T47D (cell line): Measurements from ENCODE around the gene CHPF2.
A peak's percentile ranks its signal among the peaks of the same experiment; 100 is the strongest.

ENCODE experiments used
- DNase-seq, 2 experiments: peaks; one replicate each; pipeline versions ENCODE4 v3.0.0 to v3.0.0-alpha.2; 2011 to 2012; ENCODE audit warnings: low read depth in 1 of 2, low spot score in 1 of 2
- JUND ChIP-seq: IDR thresholded peaks from 2 replicates; pipeline ENCODE4 v1.6.1; 2012; ENCODE audit warnings: low read depth
- in situ Hi-C: cut with HindIII; loops from 2 replicates; pipeline ENCODE4 v1.10.0; 2016; ENCODE audit warnings: low sequenced_read_pairs, low pct_unique_long_range_greater_than_20kb

CHPF2 gene

DNA sequence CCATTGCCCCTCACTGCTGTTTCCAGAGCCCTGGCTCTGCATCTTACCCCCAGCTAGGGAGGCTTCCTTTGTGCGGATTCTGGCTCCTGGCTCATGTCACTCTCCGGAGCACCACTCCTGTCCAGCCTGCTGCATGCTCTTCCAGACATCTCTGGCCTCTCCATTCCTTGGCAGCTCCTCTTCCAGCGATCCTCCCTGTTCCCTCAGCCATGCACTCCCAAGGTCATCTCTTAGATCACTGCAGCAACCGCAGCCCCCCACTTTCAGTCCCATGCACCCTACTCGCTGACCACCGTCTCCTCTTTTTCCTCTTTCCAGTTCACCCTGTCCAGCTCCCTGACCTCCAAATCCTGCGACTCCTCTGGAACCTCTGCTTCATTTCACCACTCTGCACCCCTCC, 23.1 kb downstream of the CHPF2 start:
- in situ Hi-C loops = no loop called here
- no peak for DNase-seq
- no peak for TF ChIP-seq JUND

DNA sequence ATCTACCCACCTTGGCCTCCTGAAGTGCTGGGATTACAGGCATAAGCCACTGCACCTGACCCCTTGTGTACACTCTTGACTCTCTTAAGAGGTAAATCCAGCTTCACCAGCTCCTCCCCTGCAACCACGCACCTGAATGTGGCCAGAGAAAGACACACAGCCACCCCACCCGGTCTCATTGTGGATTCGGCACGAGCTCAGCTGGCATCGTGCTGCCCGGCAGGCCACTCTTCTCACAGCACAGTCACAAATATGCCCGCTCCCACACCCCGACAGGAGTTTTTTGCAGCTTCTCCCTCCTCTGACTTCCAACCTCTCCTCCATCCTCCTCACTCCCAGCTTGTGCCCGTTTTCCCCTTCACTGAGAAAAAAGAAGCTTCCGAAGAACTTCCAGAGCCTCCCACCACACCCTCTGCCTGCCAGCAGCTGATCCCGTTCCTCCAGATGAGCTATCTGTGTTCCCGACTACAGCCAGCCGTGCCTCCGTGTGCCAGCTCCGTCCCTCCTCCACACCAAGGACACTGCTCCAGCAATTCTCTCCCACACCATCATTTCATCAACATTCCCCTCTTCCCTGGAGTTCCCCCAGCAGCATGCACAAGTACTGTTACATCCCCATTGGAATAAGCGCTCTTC, 24.2 kb downstream of the CHPF2 start:
- in situ Hi-C loops = no loop called here
- DNase-seq = no peak
- TF ChIP-seq JUND = no peak

DNA sequence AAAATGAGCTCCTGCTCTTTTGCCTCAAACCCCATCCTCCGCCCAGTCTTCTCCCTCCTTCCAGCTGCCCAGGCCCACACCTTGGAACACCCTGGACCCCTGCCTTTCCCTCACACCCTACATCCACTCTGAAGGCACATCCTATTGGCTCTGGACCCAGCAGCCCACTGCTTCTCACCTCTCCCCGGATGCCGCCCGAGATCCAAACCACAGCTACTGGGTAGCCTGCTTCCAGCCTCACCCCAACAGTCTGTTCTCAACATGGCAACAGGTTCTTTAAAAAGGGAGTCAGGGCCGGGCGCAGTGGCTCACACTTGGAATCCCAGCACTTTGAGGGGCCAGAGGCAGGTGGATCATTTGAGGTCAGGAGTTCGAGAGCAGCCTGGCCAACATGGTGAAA, 25.7 kb downstream of the CHPF2 start:
- no peak for DNase-seq
- TF ChIP-seq JUND = no peak
- in situ Hi-C loops = no loop called here

DNA sequence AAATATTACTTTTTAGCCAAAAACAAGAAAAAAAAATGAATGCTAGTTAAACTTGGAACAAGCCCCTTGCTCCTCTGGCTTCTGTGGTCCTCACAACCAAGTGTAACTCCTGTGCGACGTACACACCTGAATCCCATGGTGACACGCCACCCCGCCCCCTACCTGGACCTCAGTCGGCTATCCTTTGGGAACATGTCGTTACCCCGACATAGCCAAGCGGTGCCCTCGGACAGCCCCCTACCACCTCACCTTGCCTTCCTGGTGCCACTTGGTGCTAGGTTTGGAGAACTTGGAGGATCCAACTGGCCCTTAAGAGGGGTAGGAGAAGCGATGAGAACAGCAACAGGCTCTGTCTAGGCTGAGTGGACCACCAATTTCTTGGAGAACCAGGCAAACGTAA, 28.2 kb downstream of the CHPF2 start:
- no peak for DNase-seq
- no peak for TF ChIP-seq JUND
- in situ Hi-C loops = no loop called here

DNA sequence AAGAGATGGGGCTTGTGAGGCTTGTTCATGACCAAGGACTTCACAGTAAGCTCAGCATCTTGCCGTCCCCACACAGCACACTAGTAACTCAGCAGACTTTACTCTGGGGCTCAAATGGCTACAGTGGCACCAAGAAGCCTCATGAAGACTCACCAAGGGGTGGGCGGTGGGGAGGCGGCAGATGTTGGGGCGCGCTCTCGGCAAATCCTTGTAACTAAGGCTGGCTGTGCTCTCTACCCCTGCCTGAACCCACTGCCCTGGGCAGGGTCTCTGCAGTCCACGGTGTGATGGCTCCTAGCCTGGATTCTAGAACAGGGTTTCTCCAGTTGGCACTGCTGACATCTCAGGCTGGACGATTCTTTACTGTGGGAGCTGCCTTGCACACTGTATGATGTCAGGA, 28.6 kb downstream of the CHPF2 start:
- no peak for TF ChIP-seq JUND
- in situ Hi-C loops = no loop called here
- no peak for DNase-seq

DNA sequence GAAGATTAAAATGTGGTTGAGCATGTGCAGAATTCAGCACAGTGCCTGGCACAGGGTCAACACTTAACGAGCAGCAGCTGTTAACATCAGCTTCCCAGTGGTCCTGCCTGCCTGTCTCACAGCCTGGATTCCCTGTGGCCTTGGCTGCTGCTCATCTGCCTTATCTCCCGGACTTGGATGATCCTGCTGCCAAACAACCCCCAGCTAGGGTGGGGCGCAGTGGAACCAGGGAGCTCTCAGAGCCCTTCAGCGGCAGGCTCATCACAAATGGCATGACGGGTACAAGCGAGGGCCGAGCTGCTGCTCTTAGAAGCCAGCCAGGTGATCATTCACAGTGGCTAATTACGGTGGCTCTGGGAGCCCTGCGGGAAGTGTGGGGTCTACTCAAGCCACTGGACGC, 29.2 kb downstream of the CHPF2 start:
- TF ChIP-seq JUND = no peak
- in situ Hi-C loops = no loop called here
- DNase-seq = no peak

DNA sequence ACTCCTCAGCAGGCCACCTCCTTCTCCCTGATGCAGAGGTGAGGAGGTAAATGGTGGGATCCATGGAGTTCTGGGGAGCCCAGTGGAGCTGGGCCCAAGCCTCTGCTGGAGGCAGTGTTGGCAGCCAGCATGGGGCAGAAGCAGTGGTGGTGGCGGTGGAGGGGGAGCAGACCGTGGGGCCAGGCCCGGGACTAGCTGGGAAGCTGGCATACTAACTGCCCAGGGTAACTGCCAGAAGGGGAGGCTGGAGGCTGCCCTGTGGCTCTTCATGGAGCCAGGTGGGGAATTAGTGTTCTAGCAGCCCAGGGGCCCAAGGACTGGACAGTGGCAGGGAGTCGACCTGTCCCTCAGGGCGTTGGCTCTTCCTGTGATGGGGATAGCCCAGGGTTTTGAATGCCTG, 32.3 kb downstream of the CHPF2 start:
- in situ Hi-C loops = no loop called here
- DNase-seq = no peak
- TF ChIP-seq JUND = no peak

DNA sequence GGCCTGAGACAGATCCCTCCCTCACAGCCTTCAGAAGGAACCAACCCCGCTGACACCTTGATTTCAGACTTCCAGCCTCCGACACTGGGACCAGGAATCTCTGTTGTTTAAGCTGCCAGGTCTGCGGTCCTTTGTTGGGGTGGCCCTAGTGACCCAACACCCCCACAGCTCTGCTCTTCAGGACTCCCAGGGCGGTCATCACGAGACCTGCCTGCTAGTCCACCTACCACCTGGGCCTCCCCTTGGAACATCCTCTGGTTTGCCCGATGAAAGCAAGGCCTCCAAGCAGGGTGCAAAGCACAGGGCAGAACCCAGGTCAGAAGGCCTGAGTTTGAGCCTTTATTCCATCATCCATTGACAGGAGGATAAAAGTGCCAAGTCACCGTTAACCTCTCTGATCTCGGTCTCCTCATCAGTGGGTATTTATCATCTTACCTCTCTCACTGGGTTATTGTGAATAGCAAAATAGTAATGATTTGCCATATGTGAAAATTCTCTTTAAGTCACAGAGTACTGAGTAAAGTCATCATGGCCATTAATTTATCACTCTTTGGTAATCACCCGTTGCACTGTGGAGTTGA, 33.2 kb downstream of the CHPF2 start:
- DNase-seq = no peak
- TF ChIP-seq JUND = no peak
- in situ Hi-C loops = no loop called here

DNA sequence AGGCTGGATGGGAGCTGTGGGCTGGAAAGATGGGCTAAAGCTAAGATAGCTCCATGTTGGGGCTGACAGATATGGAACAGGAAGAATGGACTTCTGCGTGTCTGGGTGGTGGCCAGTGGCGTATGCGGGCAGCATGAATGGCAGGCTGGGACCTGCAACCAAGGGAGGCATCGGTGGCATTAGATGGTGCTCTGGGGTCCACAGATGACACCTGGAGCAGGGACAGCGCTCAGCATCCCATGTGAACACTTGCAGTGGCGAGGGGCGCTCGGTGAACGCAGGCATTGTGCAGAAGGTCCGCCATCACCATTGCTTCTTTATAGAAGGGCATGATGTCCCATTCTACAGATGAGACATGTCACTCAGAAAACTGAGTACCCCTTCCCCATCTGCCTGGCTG, 37.2 kb downstream of the CHPF2 start:
- DNase-seq = no peak
- in situ Hi-C loops = no loop called here
- no peak for TF ChIP-seq JUND

DNA sequence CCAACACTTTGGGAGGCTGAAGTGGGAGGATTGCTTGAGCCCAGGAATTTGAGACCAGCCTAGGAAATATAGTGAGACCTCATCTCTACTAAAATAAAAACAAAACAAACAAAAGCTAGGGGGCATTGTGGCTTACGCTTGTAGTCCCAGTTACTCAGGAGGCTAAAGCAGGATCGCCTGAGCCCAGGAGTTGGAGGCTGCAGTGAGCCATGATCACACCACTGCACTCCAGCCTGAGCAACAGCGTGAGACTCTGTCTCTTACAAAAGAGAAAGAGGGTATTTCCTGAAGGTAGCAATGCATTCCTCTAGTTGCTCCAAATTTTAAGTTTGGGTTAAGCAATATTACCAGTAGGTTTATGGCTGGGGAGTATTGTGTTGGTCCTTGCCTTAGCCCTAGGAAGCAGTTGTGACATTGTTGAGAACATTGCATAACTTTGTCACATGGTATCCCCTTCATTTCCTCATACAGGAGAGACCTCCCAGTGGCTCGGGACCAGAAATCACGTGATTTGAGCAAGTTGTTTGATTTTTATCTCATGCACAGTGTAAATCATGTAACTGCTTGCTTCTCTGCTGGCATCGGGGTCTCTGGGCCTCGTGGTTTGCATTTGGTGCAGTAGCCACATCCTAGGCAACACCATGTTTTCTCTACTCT, 39.5 kb downstream of the CHPF2 start:
- no peak for TF ChIP-seq JUND
- DNase-seq = peak in 1 of 2 experiments; percentile 45
- in situ Hi-C loops = no loop called here

DNA sequence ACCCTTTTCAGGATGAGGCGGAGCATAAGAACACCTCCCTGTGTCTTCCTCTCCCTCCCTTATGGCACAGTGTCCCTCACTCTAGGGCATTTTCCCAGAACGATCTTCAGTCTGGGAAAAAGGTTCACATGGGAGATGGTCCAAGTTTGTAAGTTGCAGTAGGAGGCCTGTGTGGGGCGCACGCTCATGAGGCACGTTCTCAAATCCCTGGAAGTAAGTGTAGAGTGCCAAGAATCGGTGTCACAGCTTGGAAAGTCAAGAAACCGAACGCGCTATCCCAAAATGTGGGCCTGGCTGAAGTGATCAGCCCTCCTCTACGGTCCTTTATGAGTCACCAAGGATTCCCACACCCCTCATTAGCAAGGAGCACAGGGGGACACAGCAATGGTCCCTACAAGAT, 40.1 kb downstream of the CHPF2 start:
- DNase-seq = no peak
- TF ChIP-seq JUND = no peak
- in situ Hi-C loops = no loop called here

DNA sequence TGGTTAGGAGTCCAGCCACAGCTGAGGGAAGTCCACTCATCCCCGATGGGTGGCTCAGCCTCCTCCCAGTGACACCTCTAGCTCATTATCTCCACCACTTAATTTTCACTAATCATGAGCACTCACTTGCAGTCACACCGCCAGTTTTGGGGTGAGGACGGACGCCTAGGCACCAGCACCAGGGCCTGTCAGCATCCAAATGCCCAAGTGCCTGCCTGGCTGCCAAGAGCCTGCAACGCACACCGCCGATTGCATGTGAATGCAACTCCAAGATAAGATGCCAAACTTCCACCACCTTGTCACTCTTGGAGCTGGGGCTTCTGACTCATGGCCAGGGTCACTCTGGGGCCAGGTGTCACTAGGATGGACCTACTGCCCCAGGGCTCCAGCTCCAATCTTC, 40.6 kb downstream of the CHPF2 start:
- DNase-seq = no peak
- TF ChIP-seq JUND = no peak
- in situ Hi-C loops = no loop called here

DNA sequence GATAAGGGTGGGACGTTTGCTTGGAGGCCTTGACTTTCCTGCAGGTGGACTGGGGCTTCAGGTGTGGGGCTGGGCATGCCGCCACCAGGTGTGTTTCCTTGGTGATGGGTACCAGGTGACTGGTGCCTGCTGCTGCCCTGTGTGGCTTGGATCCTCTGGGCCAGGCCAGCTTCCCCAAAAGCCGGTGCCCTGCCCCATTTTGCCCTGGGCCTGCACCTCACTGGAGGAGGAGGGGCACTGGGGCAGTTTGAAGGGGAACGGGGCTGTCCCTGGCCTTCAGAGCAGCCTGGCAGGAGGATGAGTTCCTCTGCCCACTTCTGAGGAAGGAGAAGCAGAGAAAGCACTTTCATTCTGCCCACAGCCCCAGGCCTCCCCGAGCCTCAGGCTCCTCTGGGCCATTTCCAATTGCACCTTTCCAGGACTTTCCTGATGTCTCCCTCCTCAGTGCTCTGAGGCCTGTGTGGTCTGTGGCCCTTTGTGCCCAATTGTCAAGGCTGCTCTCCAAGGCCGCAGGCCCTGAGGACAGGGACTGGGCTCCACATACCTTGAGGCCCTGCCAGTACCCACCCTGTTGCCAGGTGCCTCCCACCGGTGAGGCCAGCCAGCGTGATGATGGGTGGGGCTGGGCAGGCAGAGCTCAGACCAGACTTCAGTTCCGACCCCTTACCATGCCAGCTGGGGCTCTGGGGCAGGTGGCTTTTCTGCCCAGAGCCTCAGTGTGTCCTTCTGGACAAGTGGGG, 41.5 kb downstream of the CHPF2 start:
- no peak for DNase-seq
- TF ChIP-seq JUND = no peak
- in situ Hi-C loops = no loop called here
